NCI-H2196 (cell line): ENCODE results near the gene CPLX4.
A peak's percentile ranks its signal among the peaks of the same experiment; 100 is the strongest.

ENCODE experiments used
- DNase-seq: peaks from one replicate; lab custom pipeline; 2025; ENCODE audit not compliant: unreplicated experiment; lab: John Stamatoyannopoulos, UW

CPLX4 gene, protein sequence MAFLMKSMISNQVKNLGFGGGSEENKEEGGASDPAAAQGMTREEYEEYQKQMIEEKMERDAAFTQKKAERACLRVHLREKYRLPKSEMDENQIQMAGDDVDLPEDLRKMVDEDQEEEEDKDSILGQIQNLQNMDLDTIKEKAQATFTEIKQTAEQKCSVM

DNA sequence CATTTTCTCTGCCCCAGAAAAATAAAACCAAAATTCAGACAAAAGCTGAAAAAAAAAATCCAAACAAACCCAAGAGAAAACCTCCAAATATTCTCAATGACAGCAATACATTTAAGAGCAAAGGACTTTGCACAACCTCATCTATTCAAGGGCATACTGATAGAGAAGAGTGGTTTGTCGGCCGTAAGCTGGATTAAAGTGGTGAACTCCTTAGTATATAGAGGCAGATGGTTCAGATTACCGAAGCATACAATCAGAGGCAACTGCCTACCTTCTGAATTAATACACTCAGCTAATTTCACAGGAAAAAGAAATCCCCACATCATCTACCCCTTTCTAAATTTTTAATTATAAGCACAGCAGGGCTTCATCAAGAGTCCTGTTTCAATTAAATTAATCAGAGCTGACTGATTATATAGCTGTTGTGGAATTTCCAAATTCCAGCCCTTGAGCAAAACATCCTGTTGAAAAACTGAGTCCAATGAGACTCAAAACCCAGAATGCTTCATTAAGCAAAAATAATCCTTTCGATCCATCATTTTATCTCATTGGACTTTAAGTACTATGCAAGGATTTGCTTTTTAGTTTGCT lies at the start of gene CPLX4:
Gene CPLX4, minus strand, starts transcription at position 190 of the 591 bp plus-strand sequence. Its CDS starts 187 bp downstream, at position 3.
- no peak for DNase-seq

DNA sequence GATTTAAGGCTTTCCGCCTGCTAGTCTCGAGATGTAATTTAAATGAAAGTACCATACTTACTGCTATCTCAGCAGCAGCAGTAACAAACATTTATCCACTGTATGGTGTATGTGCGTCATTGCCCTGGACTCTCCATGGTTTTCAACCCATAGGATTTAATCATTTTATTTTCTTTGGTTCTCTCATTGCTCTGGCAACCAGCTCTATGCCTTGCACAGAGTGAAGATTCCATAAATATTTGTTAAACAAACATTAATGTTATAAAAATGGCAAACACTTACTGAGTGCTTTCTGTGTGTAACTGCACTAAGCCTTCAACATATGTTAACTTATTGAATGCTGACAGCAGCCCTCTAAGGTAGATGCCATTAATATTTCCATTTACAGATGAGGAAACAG lies 41.9 kb upstream of the CPLX4 start:
- no peak for DNase-seq

- DNase-seq: no peak
These were observed 41.1 kb upstream of the CPLX4 start for GRCh38 chr18:59359576-59359952.

- peak; percentile 96 for DNase-seq
These were observed 40.5 kb upstream of the CPLX4 start, which contains the start of gene LMAN1 for GRCh38 chr18:59358712-59359575. Gene LMAN1, minus strand, starts transcription at chr18:59359265. Its CDS starts 21 bp downstream, at chr18:59359244.

GRCh38 chr18:59358414-59358711 lies 39.9 kb upstream of the CPLX4 start:
- DNase-seq: no peak

DNA sequence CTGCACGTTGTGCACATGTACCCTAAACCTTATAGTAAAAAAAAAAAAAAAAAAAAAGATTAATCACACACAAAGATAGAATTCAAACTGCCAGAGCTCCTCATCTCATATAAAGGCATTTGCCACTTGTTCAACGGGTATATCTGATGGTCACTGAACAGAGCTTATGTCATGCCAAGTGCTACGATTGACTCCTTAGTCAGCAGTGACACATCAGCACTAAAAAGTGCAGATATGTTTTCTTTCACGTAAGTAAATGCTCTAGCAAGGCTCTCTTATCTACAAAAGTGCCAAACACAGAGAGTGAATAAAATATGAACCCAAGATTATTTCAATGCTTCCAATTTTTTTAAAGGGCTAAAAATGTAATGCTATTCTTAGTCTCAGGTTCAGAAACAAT lies 39.5 kb upstream of the CPLX4 start:
- no peak for DNase-seq

GRCh38 chr18:59354731-59355130 lies 36.3 kb upstream of the CPLX4 start:
- DNase-seq: no peak

- DNase-seq: no peak
These were observed 34.7 kb upstream of the CPLX4 start for GRCh38 chr18:59353079-59353680.

GRCh38 chr18:59352250-59352855 lies 33.9 kb upstream of the CPLX4 start:
- DNase-seq: no peak

DNA sequence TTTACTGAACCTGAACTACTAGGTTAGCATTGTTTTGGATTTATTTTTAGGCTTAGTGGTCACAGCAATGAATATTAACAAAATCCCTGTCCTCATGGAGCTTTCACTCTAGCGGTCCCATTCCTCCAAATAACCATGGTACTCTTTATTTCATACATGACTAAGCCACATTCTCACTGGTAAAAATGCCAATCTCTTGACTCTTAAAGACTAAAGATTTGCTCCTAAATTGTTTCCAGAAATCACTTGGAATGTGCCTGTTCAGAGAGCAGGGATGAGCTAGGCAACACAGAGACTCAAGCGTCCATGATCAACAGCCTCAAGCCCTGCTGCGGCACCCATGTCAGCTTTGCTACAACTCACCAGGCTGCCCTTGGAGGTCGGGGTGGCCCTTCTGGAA lies 27.1 kb upstream of the CPLX4 start:
- DNase-seq: no peak

DNA sequence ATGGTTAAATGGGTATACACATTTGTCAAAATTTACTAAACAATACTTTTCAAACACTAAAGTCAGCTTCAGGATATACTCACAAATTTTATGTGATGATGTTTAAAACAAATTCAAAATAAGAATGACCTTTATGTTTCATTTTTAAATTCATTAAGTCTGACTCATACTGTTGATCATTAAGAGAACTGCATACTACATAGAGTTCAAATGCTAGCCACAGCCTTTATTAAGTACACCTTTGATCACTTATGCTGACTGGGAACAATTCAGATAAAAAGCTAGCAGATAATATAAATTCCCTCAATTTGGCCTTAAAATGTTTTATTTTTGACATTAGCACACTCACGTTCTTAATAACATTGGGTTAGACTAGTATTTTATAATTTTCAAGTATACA lies 26.5 kb upstream of the CPLX4 start:
- no peak for DNase-seq

- no peak for DNase-seq
These were observed 25.5 kb upstream of the CPLX4 start for GRCh38 chr18:59343926-59344325.

DNA sequence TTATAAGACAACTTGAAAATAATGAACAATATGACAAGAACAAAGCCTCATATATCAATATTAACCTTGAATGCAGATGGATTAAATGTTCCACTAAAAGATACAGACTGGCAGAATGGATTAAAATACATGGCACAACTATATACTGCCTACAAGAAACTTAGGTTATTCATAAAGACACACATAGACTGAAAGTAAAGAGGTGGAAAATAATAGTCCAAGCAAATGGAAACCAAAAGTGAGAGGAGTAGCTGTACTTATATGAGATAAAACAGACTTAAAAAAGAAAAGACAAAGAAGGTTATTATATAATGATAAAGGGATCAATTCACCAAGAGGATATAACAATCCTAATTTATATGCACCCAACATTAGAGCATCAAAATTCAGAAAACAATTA lies 22.4 kb upstream of the CPLX4 start:
- no peak for DNase-seq

GRCh38 chr18:59340312-59340711 lies 21.9 kb upstream of the CPLX4 start:
- DNase-seq: no peak

- DNase-seq: no peak
These were observed 14.5 kb upstream of the CPLX4 start for GRCh38 chr18:59332986-59333385.

GRCh38 chr18:59328683-59329082 lies 10.2 kb upstream of the CPLX4 start:
- DNase-seq: no peak

- no peak for DNase-seq
These were observed 7.5 kb upstream of the CPLX4 start for GRCh38 chr18:59325965-59326364.

DNA sequence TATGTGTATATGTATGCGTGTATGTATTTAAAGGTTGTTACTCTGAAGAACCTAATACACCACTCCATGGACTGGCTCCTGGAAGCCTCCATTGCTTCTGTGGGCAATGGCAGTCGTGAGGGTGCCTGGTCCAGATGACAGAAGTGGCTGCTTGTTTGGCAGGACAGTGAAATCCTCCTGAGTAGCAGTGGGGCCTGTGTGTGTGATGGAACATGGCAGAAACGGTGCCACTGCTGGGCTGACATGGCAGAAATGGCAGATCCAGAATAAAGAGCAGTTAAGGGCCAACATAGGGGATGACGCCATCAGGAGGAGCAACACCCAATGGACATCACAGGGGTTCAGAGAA lies 6.1 kb upstream of the CPLX4 start:
- no peak for DNase-seq

DNA sequence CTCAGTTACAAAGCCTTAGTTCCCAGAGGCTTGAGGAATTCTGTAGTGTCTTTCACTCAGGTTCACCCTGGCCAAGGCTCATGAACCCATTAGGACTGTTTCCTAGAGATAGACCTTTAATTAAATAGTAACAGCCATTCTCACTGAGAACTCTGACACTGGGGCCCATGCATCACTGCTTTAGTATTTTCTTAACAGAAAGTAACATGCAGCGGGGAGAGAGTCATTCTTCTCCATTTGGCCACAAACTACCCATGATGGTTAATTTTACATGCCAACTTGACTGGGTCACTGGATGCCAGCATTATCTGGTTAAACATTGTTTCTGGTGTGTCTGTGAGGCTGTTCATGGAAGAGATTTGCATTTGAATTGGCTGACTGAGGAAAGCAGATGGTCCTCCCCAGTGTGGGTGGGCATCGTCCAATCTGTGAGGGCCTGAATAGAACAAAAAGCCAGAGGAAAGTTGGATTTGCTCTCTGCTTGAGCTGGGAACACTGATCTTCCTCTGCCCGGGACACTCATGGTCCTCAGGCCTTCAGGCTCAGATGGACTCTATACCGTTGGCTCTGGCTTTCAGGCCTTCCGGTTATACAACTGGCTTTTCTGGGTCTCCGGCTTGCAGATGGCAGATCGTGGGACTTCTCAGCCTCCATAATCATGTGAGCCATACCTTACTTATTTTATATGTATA lies 5.6 kb upstream of the CPLX4 start:
- DNase-seq: no peak

GRCh38 chr18:59311631-59312030 lies 6.8 kb downstream of the CPLX4 start:
- DNase-seq: no peak

DNA sequence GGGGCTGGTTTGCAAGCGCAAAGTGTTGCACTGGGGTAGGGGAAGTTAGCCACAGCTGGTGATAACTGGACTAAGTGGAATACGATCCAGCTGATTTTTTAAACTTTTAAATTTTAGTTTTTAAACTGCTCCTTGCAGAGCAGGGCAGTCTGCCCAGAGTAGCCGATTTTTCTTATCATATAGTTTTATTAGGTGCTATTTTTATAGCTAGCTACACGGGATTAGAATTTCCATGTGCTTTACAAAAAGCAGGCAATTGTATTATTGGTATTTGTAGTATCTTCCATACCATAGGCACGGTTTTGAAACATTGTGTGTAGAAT lies 9.6 kb downstream of the CPLX4 start:
- no peak for DNase-seq
